Thoracic aorta (tissue), 2 donors: Measurements from ENCODE around the gene SYNM. TPM values are rescaled to one million over a fixed set of nuclear protein-coding genes. Genes with fewer than 3 reads are reported as not detected.

ENCODE experiments used
- ATAC-seq: fragments of 150-250 bp; one replicate; pipeline ENCODE4 v1.8.0; 2017; ENCODE audit warnings: low read depth; ENCODE audit not compliant: insufficient number of reproducible peaks, low FRiP score
- DNase-seq: peaks from one replicate; pipeline ENCODE4 v3.0.0-alpha.2; 2020; ENCODE audit warnings: low spot score
- H3K27ac ChIP-seq, 2 donors: fragments of 200-600 bp; sonication (generic); 1 replicate in 1 of 2; 2 replicates in 1 of 2; pipeline ENCODE4 v1.5.1; 2016; ENCODE audit warnings: mild to moderate bottlenecking in 2 of 2, moderate library complexity in 2 of 2
- H3K27me3 ChIP-seq: fragments of 200-600 bp; sonication (generic); replicated peaks from 2 replicates; pipeline ENCODE4 v1.6.0; 2016; ENCODE audit warnings: mild to moderate bottlenecking; ENCODE audit not compliant: insufficient read depth
- H3K36me3 ChIP-seq: fragments of 200-600 bp; sonication (generic); one replicate; pipeline ENCODE4 v1.5.1; 2016
- H3K4me1 ChIP-seq, 2 donors: fragments of 200-600 bp; sonication (generic); 1 replicate in 1 of 2; 2 replicates in 1 of 2; pipeline versions ENCODE4 v1.5.1 to v1.6.0; 2016; ENCODE audit warnings: low read depth in 2 of 2, mild to moderate bottlenecking in 1 of 2; ENCODE audit not compliant: control insufficient read depth in 1 of 2
- H3K4me3 ChIP-seq: fragments of 200-600 bp; sonication (generic); 2 replicates; pipeline ENCODE4 v1.5.1; 2016; ENCODE audit warnings: mild to moderate bottlenecking
- H3K9me3 ChIP-seq: fragments of 200-600 bp; sonication (generic); 2 replicates; pipeline ENCODE4 v1.5.1; 2016
- total RNA-seq, 2 donors: library from RNA; depleted of rRNA; stranded (reverse); fragments of >200 nt; gene quantifications; one replicate each; pipeline versions ENCODE4 v1.1.0 to v1.2.3, GENCODE V29; 2016
- TF ChIP-seq, protein P1 (sequence below): fragments of 200-600 bp; sonication (generic); IDR thresholded peaks from one replicate; pipeline ENCODE4 v1.5.1; 2019; ENCODE audit warnings: antibody characterized with exemption

SYNM gene
- total RNA-seq, 2 donors from 2014 or later: 60.9 to 102 TPM

DNA sequence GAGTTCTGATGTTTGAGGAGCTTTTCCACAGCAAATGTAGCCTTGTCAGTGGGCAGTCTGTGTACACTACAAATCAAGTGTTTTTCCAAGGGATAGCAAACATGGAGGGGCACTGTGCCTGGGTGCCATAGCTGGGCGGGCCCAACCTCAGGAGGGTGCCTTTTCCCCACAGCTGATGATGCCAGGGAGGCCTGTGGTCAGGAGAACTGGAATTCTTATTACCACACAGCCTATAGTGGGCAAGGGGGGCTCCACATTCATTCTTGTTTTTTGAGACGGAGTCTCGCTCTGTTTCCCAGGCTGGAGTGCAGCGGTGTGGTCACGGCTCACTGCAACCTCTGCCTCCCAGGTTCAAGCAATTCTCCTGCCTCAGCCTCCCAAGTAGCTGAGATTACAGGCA is 41.8 kb downstream of the SYNM start:
- no peaks in the 10 kb centered on the region for H3K36me3 ChIP-seq
- H3K4me1 ChIP-seq: peaks cover 4 to 19% of the 10 kb centered on the region in 2 donors
- H3K27me3 ChIP-seq: no peaks in the 10 kb centered on the region

DNA sequence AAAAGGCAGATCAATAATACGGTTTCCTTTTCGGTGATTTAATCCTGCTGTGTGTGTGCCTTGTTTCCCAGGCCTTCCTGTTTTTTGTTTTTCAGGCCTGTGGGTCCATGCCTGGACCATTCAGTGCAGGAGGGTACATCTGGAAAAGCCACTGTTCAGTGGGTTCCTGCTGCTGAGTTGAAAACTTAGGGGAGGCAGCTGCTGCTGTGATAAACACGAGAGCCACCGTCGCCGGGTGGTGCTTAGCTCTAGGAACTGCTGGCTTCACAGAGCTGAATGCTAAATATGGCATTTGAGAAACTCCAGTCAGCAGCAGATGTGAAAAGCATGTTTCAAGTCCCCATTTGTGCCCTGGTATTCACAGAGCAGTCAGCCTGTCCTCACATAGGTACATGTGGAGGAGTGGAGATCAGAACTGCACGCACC is 44.0 kb downstream of the SYNM start:
- Histone ChIP-seq H3K4me3 (no peak overlapping the region), H3K9me3 (no peaks in the 10 kb centered on the region), H3K27ac (no peak overlapping the region), H3K4me1 (peaks cover 0 to 6% of the 10 kb centered on the region in 2 donors), H3K36me3 (no peaks in the 10 kb centered on the region), H3K27me3 (no peaks in the 10 kb centered on the region)
- TF ChIP-seq, protein P1, sequence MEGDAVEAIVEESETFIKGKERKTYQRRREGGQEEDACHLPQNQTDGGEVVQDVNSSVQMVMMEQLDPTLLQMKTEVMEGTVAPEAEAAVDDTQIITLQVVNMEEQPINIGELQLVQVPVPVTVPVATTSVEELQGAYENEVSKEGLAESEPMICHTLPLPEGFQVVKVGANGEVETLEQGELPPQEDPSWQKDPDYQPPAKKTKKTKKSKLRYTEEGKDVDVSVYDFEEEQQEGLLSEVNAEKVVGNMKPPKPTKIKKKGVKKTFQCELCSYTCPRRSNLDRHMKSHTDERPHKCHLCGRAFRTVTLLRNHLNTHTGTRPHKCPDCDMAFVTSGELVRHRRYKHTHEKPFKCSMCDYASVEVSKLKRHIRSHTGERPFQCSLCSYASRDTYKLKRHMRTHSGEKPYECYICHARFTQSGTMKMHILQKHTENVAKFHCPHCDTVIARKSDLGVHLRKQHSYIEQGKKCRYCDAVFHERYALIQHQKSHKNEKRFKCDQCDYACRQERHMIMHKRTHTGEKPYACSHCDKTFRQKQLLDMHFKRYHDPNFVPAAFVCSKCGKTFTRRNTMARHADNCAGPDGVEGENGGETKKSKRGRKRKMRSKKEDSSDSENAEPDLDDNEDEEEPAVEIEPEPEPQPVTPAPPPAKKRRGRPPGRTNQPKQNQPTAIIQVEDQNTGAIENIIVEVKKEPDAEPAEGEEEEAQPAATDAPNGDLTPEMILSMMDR: no peak
- no peak for DNase-seq
- ATAC-seq: no peak

More for the DNA sequence above, 41.8 kb downstream of the SYNM start:
- DNase-seq: no peak
- no peak overlapping the region for H3K27ac ChIP-seq
- H3K9me3 ChIP-seq: no peaks in the 10 kb centered on the region
- no peak for ATAC-seq
- H3K4me3 ChIP-seq: no peak overlapping the region
- TF ChIP-seq, protein P1: no peak

DNA sequence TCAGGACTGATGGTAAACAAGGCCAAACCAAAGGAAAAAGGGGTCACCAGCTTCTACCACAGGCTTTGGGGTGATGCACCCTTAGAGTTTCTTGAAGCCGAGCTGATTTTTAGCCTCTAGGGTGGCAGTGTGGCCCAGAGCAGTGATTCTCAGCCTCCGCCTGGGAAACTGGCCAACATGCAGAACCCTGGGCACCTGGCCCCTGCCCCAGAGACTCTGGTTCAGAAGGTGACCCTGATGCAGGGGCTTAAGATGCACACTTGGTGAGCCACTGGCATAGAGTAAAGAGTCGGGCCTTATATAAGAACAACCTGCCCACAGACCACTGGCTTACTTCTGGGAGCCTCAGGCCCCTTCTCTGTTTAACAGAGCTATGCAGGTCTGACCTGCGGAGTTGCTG is 44.5 kb downstream of the SYNM start:
- ATAC-seq (no peak), DNase-seq (no peak)
- Histone ChIP-seq H3K27ac (no peak overlapping the region), H3K9me3 (no peaks in the 10 kb centered on the region), H3K27me3 (no peaks in the 10 kb centered on the region), H3K4me3 (no peak overlapping the region), H3K36me3 (no peaks in the 10 kb centered on the region), H3K4me1 (peaks cover 0 to 1% of the 10 kb centered on the region in 2 donors)
- TF ChIP-seq, protein P1: no peak

DNA sequence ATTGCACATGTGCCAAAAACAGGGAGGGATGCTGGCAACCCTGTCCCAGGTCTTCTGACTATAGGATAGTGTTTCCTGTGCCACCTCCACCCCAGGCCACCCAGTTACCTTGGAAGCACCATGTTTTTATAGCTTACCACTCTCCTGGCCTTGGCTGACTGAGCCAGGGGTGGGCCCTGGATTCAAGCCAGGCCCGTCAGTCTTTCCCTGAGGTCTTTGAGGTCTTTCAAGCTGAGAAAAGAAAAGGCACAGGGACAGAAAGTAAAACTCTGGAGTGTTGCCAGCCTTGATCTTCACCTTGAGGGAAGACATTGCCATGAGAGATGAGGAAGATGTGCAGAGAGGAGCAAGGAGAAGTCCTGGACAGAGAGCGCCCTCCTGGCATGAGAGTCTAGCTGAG is 46.3 kb downstream of the SYNM start:
- TF ChIP-seq, protein P1: no peak
- Histone ChIP-seq H3K4me3 (no peak overlapping the region), H3K27me3 (no peaks in the 10 kb centered on the region), H3K9me3 (no peaks in the 10 kb centered on the region), H3K4me1 (no peaks in the 10 kb centered on the region), H3K27ac (no peak overlapping the region), H3K36me3 (peaks cover 4% of the 10 kb centered on the region)
- ATAC-seq (no peak), DNase-seq (no peak)

DNA sequence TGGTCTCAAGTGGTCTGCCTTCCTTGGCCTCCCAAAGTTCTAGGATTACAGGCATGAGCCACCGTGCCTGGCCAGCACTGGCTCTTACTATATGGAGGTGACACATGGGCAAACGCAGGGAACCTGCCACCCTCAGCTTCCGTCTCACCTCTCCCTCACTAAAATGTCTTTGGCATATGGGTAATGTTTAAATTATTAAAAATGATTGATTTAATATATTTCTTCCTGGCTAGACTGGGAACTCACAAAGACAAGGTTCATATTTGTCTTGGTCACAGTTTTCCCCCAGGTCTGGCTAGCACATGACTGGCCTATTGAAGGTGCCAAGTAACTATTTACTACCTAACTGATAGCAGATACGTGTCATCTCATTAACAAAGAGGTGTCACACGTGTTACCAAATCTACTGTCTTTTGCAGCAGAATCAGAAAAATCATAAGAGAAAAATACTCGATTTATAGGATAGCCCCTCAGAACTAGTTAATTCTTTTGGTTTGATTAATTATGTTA is 48.2 kb downstream of the SYNM start:
- Histone ChIP-seq H3K9me3 (no peaks in the 10 kb centered on the region), H3K27ac (no peak overlapping the region), H3K4me3 (no peak overlapping the region), H3K36me3 (peaks cover 5% of the 10 kb centered on the region), H3K27me3 (no peaks in the 10 kb centered on the region), H3K4me1 (no peaks in the 10 kb centered on the region)
- no peak for DNase-seq
- ATAC-seq: no peak
- TF ChIP-seq, protein P1: no peak
